Prostate gland (tissue), 2 donors: ENCODE measurements around the gene CLSTN1.

Experiments
- CTCF ChIP-seq, 4 experiments: fragments of 200-600 bp in 2 of 4; fragments of 450-650 bp in 2 of 4; sonication (generic) in 2 of 4; IDR thresholded peaks; 1 replicate in 3 of 4; 2 replicates in 1 of 4; pipeline ENCODE4 v1.5.1; 2016 to 2019; ENCODE audit warnings: antibody characterized with exemption in 4 of 4, mild to moderate bottlenecking in 2 of 4, moderate library complexity in 2 of 4
- POLR2AphosphoS5 ChIP-seq: sonication (generic); formaldehyde crosslinking; IDR thresholded peaks from one replicate; pipeline ENCODE4 v1.6.1; 2017; ENCODE audit warnings: antibody characterized with exemption

DNA sequence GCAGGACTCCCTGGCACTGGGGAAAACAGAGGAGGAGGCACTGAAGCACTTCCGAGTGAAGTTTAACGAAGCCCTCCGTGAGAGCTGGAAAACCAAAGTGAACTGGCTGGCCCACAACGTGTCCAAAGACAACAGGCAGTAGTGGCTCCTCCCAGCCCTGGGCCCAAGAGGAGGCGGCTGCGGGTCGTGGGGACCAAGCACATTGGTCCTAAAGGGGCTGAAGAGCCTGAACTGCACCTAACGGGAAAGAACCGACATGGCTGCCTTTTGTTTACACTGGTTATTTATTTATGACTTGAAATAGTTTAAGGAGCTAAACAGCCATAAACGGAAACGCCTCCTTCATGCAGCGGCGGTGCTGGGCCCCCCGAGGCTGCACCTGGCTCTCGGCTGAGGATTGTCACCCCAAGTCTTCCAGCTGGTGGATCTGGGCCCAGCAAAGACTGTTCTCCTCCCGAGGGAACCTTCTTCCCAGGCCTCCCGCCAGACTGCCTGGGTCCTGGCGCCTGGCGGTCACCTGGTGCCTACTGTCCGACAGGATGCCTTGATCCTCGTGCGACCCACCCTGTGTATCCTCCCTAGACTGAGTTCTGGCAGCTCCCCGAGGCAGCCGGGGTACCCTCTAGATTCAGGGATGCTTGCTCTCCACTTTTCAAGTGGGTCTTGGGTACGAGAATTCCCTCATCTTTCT, 96.7 kb downstream of the CLSTN1 start:
- TF ChIP-seq CTCF (IDR thresholded peaks at IDR 0.05): no peak
- TF ChIP-seq POLR2AphosphoS5: no peak
